HG03442 (cell line): Measurements from ENCODE around the gene RPL23.

ENCODE experiments used
- ATAC-seq: cut with Tn5 transposase; IDR thresholded peaks from one replicate; pipeline ENCODE4 v1.9.1; 2021; ENCODE audit warnings: mild to moderate bottlenecking, moderate library complexity; ENCODE audit not compliant: unreplicated experiment

Gene RPL23

DNA sequence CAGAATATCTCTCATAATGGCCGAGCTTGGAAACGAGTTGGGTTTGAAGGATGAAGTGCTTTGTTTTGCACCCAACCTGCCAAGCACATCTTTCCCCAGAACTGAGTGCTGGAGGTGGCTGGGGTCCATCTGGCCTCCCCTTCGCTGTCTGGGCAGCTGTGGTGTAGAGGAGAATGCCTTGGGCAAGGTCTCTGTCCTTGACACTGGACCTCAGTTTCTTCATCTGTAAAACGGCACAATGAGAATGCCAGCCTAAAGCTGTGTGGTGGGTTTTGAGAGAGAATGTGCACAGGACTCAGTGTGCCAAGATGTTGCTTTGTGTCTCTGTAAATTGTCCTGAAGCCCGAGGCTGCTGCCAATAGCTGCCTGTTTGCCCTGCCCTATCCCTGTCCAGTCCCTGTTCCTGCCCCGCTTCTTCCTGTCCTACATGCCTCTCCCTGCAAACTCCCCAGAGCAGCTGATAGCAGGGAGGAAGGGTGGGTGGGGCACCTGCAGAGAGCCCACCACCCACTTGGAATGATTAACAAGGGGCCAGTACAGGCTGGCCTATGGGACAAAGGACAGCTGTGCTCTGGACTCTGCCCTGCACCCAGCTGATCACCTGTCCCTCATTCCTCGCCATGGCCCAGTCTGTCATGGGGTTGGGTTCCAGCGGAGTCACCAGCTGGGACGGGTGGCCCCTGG, 31.7 kb upstream of the RPL23 start:
- no peak for ATAC-seq

- ATAC-seq, result no peak
Measured at GRCh38 chr17:38883592-38884526, 30.3 kb upstream of the RPL23 start.

GRCh38 chr17:38882870-38883269, 29.3 kb upstream of the RPL23 start:
- ATAC-seq, result no peak

GRCh38 chr17:38881600-38882191, 28.2 kb upstream of the RPL23 start:
- no peak for ATAC-seq

- ATAC-seq, result no peak
Measured at GRCh38 chr17:38879878-38880665, 26.6 kb upstream of the RPL23 start.

GRCh38 chr17:38877130-38877851, 23.8 kb upstream of the RPL23 start:
- no peak for ATAC-seq

DNA sequence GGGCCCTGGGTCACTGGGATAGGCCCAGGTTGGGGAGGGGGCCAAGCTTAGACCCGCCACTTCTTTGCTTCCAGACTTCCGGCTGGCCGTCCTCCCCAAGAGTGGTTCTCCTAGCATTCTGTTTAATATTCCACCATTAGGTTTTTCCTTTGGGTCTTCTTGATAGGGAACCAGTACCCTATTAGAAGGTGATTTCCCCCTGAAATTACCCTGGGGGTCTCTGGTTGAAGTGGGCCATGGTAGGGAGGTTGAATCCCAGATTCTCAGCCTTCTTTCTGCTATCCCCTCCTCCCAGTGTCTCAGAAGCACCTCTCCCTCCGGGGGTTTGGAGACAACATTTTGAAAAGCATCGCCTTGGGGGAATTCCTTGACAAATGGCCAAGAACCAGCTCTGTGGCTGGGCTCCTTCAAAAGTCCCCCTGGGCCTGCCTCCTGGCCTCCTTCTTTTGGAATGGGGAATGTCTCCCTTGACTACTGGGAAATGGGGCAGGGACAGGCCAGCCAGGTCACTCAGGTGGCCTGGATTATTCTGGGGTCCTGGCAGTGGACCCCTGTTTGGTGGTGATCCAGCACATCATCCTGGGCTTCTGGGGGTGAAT, 22.1 kb upstream of the RPL23 start:
- ATAC-seq, result no peak

DNA sequence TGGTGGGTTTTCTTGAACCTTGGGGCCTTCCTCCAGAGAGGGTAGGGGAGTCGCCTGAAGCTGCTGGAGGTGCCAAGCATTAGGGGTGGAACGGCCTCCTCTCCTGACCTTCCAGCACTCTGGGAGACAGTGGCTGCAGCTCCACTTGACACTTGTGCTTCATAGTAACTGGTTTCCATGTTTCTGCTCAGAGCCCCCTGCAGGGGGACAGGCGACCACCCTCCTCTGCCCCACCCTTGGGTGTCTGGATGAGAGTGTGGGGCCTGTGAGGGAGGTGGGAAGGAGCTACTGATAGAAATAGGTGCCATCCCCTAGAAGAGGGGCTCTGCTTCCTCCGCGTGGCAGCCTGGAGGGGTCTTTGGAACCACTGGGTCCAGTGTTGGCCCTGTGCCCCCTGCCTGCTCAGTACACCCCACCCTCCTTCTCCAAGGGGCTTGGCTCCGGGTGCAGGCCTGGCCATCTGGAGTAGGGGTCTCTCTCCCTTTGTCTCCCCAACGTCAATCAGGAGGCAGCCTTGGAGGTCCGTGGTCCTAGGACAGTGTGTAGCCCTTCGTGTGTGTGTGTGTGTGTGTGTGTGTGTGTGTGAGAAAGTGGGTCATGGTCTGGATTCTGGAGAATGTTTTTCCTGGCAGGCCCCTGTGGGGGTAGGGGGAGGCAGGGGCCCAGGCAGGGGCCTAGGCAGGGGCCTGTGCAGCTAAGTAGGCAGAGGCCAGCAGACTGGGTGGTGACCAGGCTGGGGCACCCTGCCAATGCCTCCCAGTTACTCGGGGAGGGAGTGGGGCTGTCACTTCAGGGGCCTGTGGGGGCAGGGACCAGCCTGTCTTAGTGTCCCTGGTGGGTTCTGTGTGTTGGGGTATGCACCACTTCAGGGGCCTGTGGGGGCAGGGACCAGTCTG, 21.2 kb upstream of the RPL23 start:
- no peak for ATAC-seq

DNA sequence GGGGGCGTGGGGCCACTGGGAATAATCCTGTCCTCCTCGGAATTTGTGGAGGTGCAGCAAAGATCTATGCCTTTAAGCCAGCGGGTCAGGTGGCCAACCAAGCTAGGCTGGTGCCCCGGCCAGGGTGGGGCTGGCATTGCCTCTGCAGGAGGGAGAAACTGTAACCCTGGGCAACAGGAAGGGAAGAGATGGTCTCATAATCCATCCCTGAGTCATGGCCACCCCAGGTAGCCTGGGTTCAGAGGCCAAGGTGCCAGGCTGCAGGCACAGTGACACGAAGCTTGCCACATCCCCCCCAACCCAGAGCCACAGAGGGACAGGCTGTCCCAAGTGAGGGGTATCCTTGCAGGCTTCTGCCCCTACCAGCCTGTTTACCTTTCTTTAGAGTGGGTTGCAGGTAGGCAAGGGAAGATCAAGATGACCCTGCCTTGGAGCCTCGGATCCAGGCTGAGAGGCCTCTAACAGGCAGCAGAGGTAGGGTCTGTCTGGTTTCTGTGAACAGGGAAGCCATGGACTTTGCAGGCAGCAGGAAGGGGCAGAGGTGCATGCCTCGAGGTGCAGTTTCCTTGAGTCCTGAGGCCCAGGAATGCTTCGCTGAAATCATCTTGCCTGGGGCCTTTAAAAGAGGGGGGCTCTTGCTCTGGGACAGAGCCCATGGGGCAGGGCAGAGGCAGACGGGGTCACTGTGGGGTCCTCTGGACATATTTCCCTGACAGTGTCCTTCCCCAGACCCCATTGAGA, 20.3 kb upstream of the RPL23 start:
- no peak for ATAC-seq

DNA sequence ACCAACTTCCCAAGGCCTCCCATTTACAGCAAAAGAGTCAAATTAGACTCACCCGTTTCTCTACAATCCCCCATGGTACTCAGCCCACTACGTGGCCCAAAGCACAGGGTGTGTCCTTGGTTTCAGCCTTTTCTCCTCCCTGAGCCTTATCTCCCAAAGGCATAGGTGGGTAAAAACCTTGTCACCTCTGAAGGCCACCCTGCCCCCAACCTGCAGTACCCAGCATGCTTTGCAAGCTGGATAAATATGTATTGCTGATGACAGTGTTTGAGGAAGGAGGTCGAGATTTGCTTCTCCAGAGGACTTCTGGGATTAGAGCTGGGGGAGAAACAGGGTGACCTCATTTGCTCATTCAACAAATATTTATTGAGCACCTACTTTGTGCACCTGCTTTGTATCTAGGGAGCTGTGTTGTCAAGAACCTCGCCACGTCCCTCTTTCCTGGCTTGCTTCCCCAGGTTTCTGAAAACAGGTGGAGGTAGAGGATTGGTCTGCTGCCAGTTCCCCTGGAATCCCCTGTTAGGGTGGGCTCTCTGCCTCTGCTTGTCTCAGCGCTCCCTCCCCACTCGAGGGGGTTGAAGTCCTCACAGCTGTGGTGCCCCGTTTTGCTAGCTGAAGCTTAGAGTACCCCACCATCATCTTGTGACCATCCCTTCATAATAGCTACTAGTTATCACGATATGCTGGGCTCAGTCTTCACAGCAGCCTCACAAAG, 19.3 kb upstream of the RPL23 start:
- no peak for ATAC-seq

DNA sequence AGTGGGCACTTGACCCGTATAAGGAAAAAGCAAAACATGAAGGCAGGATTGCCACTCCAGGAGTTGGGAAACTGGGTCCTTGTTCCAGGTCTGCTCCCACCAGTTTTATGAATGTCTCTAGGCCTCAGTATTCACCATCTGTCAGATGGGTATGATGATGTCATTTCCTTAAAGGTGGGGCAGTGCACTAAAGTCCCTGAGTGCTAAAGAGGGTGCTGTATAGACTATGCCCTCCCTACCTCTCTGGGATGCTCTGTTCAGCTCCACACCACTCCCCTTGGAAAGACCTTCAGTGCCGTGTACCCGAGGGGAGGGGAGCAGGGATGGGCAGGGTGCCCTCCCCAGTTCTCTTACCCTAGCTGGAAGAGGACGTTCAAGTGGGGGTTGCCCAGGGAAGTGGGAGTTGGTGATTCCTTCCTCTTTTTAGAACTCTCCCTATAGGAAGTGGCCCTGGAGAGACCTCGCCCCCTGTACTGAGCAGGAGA, 18.5 kb upstream of the RPL23 start:
- ATAC-seq, result no peak

DNA sequence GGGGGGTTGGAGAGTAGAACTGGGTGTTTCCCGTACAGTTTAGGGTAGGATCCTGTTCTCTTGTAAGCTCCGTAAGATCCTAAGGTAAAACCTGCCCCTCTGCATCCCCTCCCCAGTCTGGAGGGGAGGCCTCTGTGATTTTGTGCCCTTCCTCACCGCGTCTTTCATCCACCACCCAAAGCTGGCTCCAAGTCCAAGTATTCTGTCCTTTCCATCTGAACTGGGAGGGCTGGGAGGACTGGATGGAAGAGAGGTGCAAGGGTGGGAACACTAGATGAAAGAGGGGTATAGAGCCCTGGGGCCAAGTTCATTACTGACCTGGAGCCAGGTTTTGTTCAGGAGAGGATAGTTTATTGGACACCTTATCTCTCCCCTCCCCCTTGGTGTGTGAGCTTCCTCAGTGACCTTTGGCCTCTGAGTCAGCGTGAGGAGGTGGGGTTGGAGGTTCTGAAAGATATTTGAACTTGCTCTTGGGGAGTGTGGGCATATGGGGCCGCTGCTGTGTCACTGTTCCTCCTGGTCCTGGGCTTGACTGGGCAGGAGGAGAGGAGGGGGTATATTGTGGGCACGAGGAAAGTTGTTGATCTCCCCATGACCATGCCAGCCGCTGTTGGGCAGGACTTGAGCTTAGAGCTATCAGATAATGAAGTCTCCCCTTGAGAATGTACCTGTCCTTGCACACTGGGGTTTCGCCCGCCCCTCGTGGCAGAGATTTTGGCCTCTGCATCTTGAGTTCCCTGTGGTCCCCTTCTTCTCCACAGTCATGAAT, 17.9 kb upstream of the RPL23 start:
- no peak for ATAC-seq

DNA sequence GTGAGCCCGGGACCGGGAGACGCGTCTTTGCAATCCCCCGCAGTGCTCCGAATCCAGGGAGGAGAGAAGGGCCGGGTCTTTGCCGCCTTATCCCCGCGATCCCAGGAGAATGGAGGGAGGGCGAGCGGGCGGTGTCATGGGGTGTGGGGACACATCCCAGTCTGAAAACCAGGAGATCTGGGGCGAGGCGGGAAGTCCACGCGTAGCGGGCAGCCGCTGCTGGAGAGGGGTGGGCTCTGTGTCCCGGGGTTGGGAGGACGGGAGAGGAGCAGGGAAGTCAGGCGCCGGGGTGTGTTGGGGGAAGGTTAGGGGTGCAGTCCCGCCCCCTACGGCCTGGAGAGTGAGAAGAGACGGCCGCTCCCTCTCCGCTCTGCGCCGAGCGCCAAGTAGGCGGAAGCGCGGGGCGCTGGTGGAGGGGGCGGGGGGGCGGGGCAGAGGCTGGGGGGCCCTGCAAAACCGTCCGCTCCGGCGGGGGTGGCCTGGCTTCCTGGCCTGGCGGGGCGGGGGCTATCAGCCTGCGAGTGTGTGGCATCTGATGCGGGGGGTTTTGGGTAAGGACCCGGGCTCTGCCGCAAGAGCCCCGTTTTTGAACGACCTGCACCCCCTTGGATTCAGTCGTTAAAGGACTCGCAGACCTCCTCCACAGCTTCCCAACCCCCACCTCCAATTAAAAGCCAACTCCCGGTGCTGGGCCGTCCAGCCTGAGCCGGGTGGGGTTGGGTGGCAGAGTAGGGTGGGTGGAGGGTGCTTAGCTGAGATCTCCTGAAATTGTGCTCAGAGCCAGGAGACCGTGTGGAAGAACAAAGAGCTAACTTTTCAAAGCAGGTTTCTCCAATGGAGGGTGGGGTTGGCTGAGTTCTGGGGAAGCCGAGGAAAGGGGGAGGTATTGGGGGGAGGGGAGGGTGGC, 17.0 kb upstream of the RPL23 start:
- ATAC-seq, result no peak

- ATAC-seq, result peak; percentile 31
Measured at GRCh38 chr17:38869526-38870258, 16.2 kb upstream of the RPL23 start, which contains the start of gene LASP1. Gene LASP1, plus strand, starts transcription at chr17:38870058. Its CDS starts 132 bp downstream, at chr17:38870190.
